Astrocyte of the hippocampus (primary cell): ENCODE measurements around the gene TNNI3K.

Experiments used
- DNase-seq: peaks from one replicate; pipeline ENCODE4 v3.0.0; 2011; ENCODE audit warnings: low read depth, low spot score

Gene TNNI3K

DNA sequence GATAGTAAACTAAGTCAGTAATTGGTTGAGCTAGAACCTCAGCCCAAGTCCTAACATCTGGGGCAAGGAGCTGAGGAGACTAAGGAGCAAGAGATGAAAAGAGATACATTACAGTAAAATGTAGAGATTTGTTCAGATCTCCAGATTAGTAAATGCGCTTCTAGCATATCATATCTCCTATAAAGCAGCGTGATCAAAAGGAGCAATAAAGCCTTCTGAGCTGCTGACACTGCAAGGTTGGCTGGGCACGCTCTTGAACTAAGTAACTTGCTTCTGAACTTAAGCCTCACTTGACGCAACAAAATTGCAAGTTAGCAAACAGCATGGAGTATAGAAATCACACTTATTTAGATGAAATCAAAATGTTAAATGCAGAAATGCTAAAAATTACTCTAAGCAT lies 196.3 kb downstream of the TNNI3K start:
- no peak for DNase-seq

DNA sequence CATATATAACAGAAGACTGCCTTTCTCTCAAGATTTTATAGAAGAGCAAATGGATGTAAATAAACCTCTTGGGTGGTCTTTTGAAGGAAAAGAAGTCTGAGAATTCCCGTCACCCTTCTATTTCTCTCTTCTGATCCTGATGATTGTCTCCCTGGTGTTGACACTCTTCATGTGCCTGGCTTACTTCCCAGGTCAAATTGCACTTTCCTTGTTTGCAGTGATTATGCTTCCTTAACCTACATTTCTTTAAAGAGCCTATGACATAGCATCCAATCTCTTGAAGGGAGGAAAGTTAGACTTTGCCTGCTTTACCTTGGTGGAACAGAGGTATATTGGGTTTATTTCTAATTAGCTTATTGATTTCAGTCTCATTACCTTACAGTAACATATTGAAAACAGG lies 197.1 kb downstream of the TNNI3K start:
- no peak for DNase-seq

DNA sequence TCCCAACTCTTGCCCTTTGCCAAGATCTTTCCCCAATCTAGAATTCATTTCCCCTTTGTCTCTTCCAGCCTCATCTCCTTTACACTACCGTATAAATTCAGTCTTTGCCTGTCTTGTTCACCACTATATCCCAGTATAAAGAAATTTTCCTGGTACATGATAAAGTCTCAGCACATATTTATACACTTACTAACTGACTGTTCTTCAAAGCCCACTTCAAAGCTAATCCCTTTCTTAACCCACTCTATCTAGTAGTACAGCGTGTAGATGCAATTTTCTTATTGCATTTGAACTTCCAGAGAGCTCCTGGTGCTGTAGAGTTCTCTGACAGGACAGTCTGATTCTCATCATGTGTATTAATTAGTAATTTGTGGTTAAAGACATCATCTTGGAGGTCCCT lies 199.1 kb downstream of the TNNI3K start:
- no peak for DNase-seq

DNA sequence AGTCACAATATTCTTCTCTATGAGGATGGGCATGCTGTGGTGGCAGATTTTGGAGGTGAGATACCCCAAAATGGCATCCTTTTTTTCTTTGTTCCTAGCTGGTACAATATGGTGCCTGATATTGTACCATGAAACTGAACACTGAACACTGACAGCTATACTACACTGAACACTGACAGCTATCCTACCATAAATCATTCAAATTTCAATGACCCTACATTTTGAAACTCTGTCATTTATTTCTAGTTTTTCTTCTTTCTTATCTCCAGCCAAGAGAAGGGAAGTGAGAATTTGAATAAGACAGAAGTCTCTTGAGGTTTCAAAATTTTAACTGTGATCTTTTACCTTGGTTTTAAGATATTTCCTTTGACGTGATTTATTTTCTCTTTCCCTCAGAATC lies 200.9 kb downstream of the TNNI3K start:
- DNase-seq: no peak

DNA sequence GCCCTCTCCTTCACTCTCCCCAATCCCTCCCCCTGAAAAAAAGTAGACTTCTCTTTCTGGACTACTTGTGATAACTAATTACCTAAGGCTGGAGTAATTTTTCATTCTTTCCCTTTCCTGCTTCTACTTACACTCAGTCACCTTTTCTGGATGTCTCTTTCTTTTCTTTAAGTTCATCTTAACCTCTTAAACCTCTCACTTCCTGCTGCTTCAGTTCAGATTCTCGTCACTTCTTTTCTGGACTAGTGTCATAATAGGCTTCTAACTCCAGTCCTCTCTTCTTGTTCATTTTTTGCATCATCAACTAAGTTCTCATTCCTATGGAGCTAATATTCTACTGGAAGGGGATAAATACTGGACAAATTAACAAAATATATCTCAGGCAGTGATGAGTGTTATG lies 201.8 kb downstream of the TNNI3K start:
- DNase-seq: no peak

DNA sequence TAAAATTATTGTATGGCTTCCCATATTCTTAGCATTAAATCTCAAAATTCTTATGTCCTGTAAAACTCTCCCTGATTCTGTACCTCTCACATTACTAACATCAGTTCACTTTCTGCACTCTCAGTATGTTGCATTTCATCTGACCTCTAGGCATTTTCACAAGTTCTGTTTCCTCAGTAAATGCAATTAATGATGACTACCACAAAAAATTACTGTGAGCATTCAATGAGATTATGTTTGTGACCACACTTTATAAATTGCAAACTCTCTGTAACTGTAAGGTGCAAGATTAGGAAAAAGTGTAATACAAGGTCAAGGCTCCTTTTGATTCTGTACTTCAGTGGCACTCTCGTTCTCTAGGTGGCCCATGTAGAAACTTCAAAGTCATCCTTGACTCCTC lies 216.8 kb downstream of the TNNI3K start:
- no peak for DNase-seq

DNA sequence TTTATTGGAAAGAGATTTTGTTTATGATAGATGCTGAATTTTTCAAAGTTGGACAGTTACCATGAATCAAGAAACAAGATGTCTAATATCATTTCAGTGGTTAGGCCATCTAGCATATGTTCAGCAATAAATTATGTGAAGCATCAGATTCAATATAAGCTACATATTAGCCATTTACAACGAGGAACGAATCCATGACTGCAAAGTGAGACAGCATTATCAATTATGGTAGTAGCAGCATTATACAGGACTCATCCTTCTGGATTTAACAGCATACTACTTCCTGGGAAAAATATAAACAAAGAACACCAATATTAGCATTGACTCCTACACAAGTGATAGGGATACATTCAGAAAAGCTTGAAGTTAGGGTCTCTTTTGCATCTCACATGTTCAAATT lies 218.1 kb downstream of the TNNI3K start:
- DNase-seq: no peak

DNA sequence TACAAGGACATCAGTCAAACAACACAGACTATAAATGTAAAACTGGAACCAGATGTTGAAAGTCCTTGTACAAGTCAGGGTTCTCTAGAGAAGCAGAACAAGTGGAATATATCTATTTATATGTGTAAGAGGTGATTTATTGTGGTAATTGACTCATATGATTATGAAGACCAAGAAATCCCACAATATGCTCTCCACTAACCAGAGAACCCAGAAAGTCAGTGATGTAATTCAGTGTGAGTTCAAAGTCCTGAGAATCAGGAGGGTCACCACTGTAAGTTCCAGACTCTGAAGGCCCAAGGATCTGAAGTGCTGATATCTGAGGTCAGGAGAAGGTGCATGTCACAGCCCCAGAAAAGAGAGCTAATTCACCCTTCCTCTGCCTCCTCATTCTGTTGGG lies 220.2 kb downstream of the TNNI3K start:
- DNase-seq: no peak

DNA sequence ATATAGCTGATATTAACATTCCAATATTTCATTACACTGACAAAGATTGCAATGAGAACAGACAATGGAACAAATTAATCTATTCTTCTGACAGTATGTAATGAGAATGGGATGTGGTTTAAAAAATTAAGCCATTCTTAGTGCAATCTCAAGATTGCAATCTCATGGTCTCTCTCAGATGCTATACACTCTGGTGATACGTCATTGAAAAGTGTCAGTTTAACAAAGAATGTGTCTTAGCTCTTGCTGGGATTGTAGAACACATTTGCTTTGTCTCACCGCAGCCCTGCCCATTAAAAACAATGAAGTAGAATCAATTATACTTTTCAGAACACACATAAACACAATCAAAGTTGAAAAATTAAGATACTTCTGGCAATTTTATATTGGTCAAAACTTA lies 222.1 kb downstream of the TNNI3K start:
- no peak for DNase-seq

DNA sequence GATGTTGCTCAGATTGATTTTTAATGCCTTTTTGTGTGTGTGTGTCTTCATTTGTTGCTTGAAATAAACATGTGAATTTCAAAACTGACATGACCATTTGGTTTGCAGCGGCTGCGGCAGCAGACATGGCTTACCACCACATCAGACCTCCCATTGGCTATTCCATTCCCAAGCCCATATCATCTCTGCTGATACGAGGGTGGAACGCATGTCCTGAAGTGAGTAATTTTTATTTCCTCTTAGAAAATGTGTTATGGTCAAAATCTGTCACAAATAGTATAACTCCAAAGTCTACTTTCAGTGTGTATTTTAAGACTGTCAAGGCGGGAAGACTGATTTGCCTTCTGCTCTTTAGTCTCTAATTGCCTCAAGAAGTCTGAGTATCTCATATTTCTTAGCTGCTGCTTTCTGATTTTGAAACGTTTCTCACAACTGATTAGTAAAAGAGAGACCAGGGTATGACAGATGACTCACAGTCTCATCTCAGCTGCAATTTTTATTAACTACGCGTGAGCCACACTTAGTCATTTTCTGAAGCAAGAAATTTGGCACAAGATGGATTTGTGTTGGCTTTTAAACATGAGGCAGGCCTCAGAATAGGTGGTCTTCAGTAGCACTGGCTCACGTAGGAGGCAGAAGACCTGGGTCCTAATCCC lies 228.3 kb downstream of the TNNI3K start:
- peak; percentile 46 for DNase-seq

DNA sequence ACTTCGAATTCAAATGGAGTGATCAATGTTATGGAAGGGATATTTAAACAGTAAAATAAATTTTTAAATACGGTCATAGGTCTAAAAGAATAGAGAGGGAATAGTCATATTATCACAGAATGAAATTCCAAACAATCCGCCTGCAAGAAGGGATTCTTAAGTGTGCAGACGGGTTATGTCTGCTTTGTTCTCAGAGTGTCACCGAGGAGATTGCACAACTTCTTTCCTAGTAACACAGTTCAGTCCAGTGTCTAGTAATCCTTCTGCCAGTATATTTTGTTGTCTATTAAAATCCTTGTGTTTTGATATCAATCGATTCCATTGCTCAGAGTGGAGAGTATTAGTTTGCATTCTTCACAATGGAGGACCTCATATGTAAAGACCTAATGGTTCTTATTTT lies 228.8 kb downstream of the TNNI3K start:
- DNase-seq: no peak

DNA sequence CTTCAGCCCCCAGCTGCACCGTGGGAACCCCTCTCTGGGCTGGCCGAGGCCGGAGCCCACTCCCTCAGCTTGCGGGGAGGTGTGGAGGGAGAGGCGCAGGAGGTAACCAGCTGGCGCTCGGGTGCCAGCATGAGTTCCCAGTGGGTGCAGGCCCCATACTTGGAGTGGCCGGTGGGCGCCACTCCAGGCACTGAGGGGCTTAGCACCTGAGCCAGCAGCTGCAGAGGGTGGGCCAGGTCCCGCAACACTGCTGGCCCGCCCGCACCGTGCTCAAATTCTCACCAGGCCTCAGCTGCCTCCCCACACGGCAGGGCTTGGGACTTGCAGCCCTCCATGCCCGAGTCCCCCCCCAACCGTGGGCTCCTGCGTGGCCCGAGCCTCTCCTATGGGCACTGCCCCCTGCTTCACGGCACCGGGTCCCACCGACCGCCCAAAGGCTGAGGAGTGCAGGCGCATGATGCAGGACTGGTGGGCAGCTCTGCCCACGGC lies 230.1 kb downstream of the TNNI3K start:
- DNase-seq: no peak

DNA sequence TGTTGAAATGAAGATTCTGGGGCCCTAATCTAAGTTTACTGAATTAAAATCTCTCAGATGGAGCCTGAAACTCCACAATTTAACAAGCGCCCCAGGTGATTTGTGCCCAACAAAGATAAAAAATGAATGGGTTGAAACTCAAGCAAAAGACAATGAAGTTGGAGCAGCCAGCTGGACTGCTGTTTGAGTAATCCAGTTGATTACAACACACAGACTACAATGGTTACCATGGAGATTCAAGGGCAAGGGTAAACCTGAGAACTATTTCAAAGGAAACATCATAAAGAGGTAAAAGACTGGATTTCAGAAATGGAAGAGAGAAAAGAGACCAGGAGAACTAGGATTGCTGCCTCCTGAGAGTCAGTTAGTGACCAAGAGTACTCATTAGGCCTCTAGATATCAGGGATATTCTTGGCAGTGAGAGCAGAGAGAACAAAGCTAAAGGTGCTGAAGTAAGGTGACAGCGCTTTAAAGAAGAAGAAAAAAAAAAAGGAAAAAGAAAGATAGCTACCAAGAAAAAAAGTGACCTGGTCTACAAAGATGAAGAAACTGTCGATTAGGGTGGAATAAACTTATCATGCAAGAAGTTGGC lies 232.7 kb downstream of the TNNI3K start:
- DNase-seq: peak; percentile 8

DNA sequence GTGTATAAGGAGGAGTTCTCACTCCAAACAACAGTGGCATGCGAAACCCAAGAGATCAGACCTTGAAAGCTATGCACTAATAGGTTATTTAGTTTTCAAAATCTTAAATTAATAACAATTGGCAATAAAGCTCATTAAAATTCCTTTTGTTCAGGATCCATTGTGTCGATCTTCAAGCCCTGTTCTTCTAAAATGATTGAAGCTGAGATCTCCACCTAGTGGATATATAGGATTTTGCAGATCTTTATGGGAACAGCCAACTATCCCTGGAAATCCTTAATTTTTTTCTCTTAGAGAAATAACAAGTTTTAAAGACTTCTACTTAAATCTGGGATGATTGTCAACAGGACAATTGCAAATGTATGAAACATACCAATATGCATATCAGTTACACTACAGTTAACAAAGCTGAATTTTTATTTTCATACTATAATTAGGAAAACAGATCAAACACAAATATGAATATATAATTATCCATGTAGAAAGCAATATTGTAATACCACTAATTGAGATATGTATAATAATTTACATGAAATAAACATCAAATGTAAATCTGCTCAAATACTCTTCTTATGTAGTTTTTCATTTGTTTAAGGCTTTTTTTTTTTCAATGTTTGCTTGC lies 233.9 kb downstream of the TNNI3K start:
- peak; percentile 69 for DNase-seq

DNA sequence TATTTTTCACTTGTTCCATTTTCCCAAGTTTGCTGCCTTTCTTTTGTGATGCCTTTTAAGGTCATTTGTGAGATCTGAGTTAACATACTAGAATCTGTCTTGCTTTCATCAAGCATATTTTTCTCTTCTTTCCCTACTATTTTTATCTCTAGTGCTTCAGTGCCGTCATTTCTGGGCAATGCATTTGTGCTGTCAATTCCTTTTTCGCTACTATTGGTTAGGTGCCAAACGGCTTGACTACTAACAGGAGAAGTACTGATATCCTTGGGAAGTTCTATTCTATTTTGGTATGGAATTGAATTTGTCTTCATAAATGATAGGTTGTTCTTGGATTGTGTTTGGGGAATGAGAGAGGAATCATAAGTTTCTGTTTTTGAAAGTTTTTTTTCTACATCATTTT lies 235.1 kb downstream of the TNNI3K start:
- no peak for DNase-seq

DNA sequence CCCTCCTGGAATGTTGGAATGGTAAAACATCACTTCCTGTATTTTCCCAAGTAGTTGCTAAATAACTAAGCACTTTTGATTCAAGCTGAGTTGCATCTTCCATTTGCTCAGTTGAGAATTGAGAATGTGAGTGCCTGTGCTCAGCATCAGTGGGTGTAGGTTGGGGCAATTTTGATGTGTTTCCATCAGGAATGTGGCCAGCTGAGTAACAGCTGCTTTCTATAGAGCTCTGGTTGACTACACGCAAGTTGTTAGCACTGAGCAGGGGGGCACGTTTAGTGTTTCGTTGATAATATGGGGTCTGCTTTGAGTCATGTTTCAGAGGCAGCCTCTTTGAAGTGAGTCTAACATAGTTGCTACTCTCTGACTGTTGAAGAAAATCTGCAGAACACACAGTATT lies 235.7 kb downstream of the TNNI3K start:
- peak; percentile 44 for DNase-seq

DNA sequence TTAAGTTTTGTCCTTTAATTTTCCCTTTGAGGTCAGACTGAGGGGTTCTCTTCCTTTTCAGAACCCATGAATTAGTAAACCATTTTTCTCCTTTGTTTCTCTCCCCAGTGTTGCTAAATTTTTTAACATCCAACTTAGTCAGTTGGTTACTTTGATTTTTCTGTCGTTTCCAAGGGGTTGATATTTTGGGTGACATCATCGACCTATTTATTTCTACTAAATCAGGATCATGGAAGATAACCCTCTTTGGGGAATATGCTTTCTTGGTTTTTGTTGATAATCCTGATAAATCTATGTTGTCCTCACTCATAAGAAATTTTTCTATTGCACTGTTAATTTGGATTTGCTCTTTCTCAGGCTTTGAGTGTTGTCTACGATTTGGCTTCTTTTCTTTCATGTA lies 236.3 kb downstream of the TNNI3K start:
- no peak for DNase-seq

DNA sequence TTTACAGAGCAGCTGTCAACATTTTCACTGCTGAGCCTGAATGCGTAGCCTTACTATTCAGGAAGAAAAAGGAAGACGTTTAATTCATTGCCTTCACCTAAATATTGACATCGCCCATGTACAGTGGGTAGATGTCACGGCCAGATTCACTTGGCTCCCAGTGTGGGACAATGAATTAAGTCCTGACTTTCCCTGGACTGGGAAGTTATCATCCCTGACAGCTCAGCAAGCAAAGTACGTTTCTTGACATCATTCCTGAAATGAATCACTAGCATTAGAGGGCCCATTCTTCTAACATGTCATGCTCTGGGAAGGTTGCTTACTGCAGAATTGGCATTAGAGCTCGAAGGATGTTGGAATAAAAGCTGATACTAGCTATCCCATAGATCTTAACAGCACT lies 239.4 kb downstream of the TNNI3K start:
- peak; percentile 17 for DNase-seq

DNA sequence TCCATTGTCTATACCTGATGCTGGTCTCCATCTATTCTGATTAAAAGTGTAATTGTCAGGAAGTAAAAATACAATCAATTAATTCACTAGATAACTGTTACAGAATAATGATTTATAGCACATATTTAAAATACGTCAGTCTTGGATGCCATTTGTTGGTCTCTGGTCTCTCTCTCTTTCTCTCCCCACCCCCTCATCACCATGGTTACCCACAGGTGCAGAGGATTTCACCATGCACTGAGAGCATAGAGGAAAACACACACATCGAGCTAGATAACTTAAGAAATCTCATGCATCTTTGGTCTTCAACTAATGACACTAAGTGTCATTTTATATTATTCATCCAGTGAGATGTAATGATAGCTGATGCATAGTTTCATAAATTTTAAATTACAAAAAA lies 243.8 kb downstream of the TNNI3K start:
- DNase-seq: no peak

DNA sequence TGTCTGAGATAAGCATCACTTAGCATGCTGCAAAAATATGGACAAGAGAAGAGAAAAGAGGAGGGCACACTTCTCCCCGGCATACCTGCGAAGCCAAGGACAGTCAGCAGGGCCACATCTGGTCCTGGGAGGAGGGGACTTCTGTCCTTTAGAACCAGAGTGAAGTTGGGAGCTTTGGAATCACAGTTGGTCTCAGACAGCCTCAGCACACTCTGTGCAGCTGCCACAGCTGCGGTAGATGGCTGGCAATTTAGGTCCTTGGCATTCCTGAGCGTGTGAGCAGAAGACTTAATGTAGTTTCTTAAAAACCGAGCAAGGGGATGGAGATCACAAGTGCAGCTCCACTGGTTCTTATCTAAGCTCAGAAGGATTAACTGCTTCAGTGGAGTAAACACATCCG lies 244.9 kb downstream of the TNNI3K start:
- DNase-seq: no peak

DNA sequence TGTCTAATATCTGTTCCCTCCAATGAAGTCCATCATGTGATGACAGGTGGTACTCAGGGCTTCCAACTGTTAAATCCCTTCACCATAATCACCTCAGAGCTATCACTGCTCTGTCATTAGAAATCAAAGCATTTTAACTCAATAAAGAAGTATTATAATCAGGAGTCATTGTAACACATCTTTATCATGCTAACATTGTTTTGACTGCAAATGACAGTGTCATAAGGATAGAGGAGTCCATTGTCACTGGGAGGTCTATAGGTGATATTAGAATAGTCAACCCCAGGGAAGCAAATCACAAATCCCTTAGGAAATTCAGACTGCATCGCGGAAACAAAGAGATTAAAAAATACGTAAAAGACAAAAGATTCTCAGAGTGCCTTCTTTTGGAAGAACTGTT lies 246.4 kb downstream of the TNNI3K start:
- no peak for DNase-seq

DNA sequence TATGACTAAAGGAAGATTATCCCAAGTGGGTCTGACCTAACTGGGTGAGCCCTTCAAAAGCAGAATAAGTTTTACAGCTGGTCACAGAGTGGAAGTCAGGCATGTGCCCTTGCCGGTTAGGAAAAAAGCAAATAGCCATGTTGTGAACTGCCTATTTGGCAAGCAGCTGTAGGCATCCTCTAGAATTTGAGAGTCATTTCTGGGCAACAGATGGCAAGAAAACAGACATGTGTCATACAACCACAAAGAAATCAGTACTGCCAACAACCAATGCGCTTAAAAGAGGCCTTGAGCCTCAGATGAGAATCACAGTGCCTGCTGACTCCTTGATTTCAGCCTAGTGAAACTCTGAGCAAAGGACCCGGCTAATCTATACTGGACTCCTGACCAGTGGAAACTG lies 250.4 kb downstream of the TNNI3K start:
- peak; percentile 49 for DNase-seq

DNA sequence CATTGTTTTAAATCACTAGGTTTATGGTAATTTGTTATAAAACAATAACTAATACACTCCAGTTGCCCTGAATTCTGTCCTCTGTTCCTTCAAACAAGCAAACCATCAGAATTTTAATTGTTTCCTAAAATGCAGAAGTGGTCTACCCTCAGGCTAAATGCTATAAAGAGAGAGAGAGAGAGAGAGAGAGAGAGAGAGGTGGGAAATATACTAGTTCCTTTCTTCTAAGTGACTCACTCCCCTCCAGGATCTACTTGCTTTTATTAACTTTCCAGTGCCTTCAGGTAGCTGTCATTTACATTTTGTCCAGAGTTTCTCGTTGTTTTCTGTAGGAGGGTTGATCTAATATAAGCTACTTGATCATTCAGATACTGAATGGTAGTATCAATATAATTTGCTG lies 250.8 kb downstream of the TNNI3K start:
- DNase-seq: no peak
